Spleen (tissue), 7 donors: Measurements from ENCODE around the gene KIAA1586.

Experiments used
- CTCF ChIP-seq, 11 experiments: fragments of 200-600 bp in 7 of 11; fragments of 450-650 bp in 4 of 11; sonication (generic) in 4 of 11; IDR thresholded peaks in 8 of 11; conservative IDR thresholded peaks in 3 of 11; 1 replicate in 7 of 11; 2 replicates in 4 of 11; pipeline versions ENCODE4 v1.4.0 to v1.8.0; 2016 to 2021; ENCODE audit warnings: antibody characterized with exemption in 11 of 11, inconsistent platforms in 4 of 11, mild to moderate bottlenecking in 1 of 11
- POLR2A ChIP-seq, 3 donors: fragments of 450-650 bp; IDR thresholded peaks; one replicate each; pipeline ENCODE4 v1.5.1; 2017; ENCODE audit warnings: antibody characterized with exemption in 3 of 3, mild to moderate bottlenecking in 1 of 3
- POLR2AphosphoS5 ChIP-seq, 3 donors: sonication (generic); formaldehyde crosslinking; IDR thresholded peaks; one replicate each; pipeline ENCODE4 v1.5.1; 2017; ENCODE audit warnings: antibody characterized with exemption in 3 of 3
- donor health status: DM: no; HTN: no; CAD: no; lungs with moderate emphysema.
- donor health status: DM: no; HTN: no; CAD: no.
- donor health status: DM: no; HTN: no; CAD: no.

GRCh38 chr6:57068061-57068460 lies 21.6 kb downstream of the KIAA1586 start:
- no peak for TF ChIP-seq POLR2A (IDR thresholded peaks at IDR 0.05)
- TF ChIP-seq CTCF (IDR thresholded peaks at IDR 0.05 in 8 of 11, conservative IDR thresholded peaks at IDR 0.05 in 3 of 11): no peak
- TF ChIP-seq POLR2AphosphoS5 (IDR thresholded peaks at IDR 0.05): no peak
